ENCODE measurements around the gene FRMD4A.

The FRMD4A gene

DNA sequence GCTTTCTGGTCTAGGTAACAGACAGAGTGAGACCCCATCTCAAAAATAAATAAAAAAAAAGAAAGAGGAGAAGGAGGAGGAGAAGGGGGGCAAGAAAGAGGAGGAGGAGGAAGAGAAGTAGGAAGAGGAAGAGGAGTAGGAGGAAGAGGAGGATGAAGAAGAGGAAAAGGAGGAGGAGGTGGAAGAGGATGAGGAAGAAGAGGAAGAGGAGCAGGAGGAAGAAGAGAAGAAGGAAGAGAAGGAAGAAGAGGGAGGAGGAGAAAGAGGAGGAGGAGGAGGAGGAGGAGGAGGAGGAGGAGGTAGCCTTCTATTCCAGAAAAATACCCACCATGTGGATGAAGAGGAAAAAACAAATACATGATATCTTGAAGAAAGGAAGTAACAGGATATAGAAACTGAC lies 172.1 kb downstream of the FRMD4A start:
- TF ChIP-seq, protein P1, sequence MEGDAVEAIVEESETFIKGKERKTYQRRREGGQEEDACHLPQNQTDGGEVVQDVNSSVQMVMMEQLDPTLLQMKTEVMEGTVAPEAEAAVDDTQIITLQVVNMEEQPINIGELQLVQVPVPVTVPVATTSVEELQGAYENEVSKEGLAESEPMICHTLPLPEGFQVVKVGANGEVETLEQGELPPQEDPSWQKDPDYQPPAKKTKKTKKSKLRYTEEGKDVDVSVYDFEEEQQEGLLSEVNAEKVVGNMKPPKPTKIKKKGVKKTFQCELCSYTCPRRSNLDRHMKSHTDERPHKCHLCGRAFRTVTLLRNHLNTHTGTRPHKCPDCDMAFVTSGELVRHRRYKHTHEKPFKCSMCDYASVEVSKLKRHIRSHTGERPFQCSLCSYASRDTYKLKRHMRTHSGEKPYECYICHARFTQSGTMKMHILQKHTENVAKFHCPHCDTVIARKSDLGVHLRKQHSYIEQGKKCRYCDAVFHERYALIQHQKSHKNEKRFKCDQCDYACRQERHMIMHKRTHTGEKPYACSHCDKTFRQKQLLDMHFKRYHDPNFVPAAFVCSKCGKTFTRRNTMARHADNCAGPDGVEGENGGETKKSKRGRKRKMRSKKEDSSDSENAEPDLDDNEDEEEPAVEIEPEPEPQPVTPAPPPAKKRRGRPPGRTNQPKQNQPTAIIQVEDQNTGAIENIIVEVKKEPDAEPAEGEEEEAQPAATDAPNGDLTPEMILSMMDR (IDR thresholded peaks at IDR 0.05; ENCODE audit: low read depth, low read length) = no peak
- Histone ChIP-seq H3K36me3 (no peaks in the 10 kb centered on the region), H3K4me1 (no peaks in the 10 kb centered on the region), H3K9me3 (no peaks in the 10 kb centered on the region), H3K27me3 (peaks cover 9% of the 10 kb centered on the region), H3K4me3 (ENCODE audit: low read depth, low read length) (no peak overlapping the region)
- no peak for DNase-seq

DNA sequence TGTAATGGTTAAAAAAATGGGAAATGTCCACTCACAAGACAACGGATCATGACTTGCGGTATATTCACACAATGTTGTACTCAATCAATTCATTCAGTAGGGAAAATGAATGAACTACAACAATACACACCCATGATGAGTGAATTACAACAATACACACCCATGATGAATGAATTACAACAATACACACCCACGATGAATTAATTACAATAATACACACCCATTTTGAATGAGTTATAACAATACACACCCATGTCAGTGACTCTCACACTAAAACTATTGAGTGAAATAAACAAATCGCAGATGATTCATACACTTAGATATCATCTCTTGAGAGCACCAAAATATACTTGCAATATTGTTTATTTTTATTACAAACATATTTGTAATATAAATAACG lies 174.6 kb downstream of the FRMD4A start:
- Histone ChIP-seq H3K4me3 (ENCODE audit: low read depth, low read length) (no peak overlapping the region), H3K9me3 (no peaks in the 10 kb centered on the region), H3K36me3 (no peaks in the 10 kb centered on the region), H3K27me3 (no peaks in the 10 kb centered on the region; the same call in 1 of the 2 replicates), H3K4me1 (no peaks in the 10 kb centered on the region)
- TF ChIP-seq, protein P1 (IDR thresholded peaks at IDR 0.05; ENCODE audit: low read depth, low read length) = no peak
- no peak for DNase-seq

DNA sequence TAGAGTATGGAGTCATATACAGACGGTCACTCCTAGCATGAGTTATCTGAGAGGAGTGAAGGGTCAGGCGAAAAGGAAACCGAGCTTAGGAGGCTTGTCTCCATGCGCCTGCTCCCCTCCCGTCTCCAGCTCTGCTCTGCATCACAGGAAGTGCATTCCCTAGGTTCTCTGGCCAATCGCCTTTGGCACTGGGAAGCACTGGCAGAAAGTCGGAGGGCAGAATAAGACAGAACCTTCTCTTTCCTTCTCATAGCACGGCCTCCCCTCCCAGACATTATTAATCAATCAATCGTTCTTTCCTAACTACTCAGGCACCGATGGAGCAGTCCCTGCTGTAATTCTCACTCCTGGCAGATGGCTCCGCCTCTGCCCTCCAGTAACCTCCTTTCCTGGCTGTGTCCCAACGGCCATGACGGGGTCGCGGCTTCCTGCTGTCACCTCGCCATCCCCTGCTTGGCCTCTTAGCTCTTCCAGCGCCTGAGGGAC lies 177.1 kb downstream of the FRMD4A start:
- peak; percentile 24 for DNase-seq
- Histone ChIP-seq H3K4me3 (ENCODE audit: low read depth, low read length) (peak overlapping the region; percentile 31), H3K9me3 (no peaks in the 10 kb centered on the region), H3K4me1 (no peaks in the 10 kb centered on the region), H3K36me3 (no peaks in the 10 kb centered on the region), H3K27me3 (no peaks in the 10 kb centered on the region)
- TF ChIP-seq, protein P1 (IDR thresholded peaks at IDR 0.05; ENCODE audit: low read depth, low read length) = no peak

DNA sequence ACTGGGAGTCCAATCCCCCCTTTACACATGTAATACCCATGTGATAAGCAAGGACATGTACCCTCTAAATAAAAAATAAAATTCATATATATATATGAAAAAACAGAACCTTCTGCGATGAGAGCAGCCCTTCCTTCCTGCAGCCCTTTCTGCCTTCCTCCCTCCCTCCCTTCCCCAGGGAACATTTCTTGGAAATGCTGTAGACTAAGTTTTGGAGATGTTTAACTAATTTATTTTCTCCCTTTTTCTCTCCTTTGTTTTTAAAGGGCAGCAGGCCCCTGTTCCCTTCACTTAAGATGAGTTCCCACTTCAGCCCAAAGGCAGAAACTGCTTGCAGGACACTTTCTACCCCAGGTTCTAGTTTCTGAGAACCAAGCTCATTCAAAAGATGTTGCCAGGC lies 179.2 kb downstream of the FRMD4A start:
- TF ChIP-seq, protein P1 (IDR thresholded peaks at IDR 0.05; ENCODE audit: low read depth, low read length) = no peak
- no peaks in the 10 kb centered on the region for H3K4me1 ChIP-seq

DNA sequence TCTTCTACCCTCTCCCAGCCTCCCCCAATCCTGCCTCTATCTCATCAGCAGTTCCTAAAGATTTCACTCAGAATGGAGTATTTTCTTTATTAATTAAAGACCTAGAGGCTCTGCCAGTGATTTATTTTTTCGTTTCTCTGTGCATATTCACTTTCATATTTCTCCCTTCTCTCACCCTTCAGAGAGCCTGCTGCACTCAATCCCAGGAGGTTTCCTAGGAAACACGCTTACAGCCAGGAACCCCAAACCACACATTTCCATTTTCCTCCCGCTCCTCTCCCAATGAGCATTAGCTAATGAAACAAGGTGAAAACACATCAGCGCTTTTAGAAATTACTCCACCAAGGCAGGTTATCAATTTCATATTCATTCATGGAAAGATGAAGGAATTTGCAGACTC lies 180.2 kb downstream of the FRMD4A start:
- H3K27me3 ChIP-seq = no peaks in the 10 kb centered on the region
- H3K4me1 ChIP-seq = no peaks in the 10 kb centered on the region
- TF ChIP-seq, protein P1 (IDR thresholded peaks at IDR 0.05; ENCODE audit: low read depth, low read length) = no peak
- H3K4me3 ChIP-seq (ENCODE audit: low read depth, low read length) = no peak overlapping the region
- no peak for DNase-seq
- H3K9me3 ChIP-seq = no peaks in the 10 kb centered on the region
- no peaks in the 10 kb centered on the region for H3K36me3 ChIP-seq

More for the DNA sequence above, 179.2 kb downstream of the FRMD4A start:
- Histone ChIP-seq H3K9me3 (no peaks in the 10 kb centered on the region), H3K4me3 (ENCODE audit: low read depth, low read length) (no peak overlapping the region), H3K27me3 (no peaks in the 10 kb centered on the region), H3K36me3 (no peaks in the 10 kb centered on the region)
- no peak for DNase-seq

DNA sequence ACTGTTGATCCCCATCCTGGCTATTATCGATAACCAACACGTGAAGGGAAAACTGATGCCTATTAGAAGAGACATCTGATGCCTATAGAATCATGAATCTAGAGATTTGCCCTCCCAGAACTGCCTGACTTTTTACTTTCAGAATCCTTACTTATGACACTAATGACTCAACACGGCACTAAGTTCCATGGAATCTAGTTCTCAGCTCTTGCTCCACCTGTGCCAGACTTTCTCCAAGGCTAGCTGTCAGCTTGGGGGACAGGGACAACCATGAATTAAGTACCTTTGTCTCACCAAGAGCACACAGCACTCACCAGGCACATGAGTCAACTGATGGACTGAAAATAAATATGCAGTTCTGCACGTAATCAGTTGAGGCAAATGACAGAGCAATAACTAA lies 184.2 kb downstream of the FRMD4A start:
- H3K4me1 ChIP-seq = no peaks in the 10 kb centered on the region
- H3K27me3 ChIP-seq = no peaks in the 10 kb centered on the region
- TF ChIP-seq, protein P1 (IDR thresholded peaks at IDR 0.05; ENCODE audit: low read depth, low read length) = no peak
- H3K9me3 ChIP-seq = no peaks in the 10 kb centered on the region
- no peak for DNase-seq
- no peak overlapping the region for H3K4me3 ChIP-seq (ENCODE audit: low read depth, low read length)
- H3K36me3 ChIP-seq = no peaks in the 10 kb centered on the region

All from BE2C (cell line).